ENCODE data around the gene HS3ST6. TPM values are rescaled to one million over a fixed set of nuclear protein-coding genes. Genes with fewer than 3 reads are reported as not detected.

Gene HS3ST6
- total RNA-seq, 3 donors from 2014 or later (not counting 1 experiment from before 2014, with no cell fraction given) = not detected

DNA sequence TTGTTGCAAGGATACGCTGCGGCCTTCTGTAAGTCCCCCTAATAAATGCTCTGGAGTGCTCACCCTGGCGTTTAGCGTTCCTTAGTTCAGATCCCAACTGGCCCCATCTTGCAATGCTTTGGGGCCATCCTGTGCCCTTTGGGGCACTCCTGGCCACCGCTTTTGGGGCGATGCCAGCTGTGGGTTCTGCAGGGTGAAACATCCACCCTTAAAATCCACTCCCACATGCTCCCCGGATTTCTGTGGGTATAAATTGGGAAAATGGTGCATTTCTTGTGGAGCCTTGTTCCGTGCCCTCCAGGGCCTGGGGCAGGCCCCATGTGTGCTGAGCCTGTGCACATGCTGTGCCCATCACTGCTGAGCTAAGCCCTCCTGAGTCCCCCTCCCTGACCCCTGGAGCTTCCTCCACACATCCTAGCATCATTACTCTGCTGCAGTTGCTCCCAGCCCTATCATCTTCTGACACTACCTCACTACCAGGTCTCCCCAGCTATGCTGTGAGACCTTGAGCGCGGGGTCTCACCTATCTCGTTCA, 18.8 kb upstream of the HS3ST6 start:
- TF ChIP-seq, protein P1, sequence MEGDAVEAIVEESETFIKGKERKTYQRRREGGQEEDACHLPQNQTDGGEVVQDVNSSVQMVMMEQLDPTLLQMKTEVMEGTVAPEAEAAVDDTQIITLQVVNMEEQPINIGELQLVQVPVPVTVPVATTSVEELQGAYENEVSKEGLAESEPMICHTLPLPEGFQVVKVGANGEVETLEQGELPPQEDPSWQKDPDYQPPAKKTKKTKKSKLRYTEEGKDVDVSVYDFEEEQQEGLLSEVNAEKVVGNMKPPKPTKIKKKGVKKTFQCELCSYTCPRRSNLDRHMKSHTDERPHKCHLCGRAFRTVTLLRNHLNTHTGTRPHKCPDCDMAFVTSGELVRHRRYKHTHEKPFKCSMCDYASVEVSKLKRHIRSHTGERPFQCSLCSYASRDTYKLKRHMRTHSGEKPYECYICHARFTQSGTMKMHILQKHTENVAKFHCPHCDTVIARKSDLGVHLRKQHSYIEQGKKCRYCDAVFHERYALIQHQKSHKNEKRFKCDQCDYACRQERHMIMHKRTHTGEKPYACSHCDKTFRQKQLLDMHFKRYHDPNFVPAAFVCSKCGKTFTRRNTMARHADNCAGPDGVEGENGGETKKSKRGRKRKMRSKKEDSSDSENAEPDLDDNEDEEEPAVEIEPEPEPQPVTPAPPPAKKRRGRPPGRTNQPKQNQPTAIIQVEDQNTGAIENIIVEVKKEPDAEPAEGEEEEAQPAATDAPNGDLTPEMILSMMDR (IDR thresholded peaks at IDR 0.05) = no peak
- ATAC-seq = no peak
- Mint-ChIP-seq H3K27ac (no peak overlapping the region), H3K9me3 (no peaks in the 10 kb centered on the region), H3K36me3 (no peaks in the 10 kb centered on the region), H3K4me3 (no peak overlapping the region), H3K4me1 (peaks cover 0 to 5% of the 10 kb centered on the region in 2 donors), H3K27me3 (ENCODE audit: low read depth in 2 of 2) (no peaks in the 10 kb centered on the region)
- Histone ChIP-seq H3K4me1 (ENCODE audit: control insufficient read depth, insufficient read depth, low read length) (peaks cover 19% of the 10 kb centered on the region), H3K27me3 (ENCODE audit: control insufficient read depth, insufficient read depth, low read length) (no peaks in the 10 kb centered on the region), H3K4me3 (ENCODE audit: low read length) (no peak overlapping the region), H3K9me3 (ENCODE audit: control insufficient read depth, insufficient read depth, low read length) (no peaks in the 10 kb centered on the region), H3K36me3 (ENCODE audit: control insufficient read depth, insufficient read depth, low read length) (peaks cover 15% of the 10 kb centered on the region), H3K27ac (ENCODE audit: low read length) (no peak overlapping the region)
- DNase-seq = no peak
- 96% methylated on average over 9 of the region's 11 CpGs for WGBS (ENCODE audit: insufficient coverage)
- intact Hi-C loops (cut with micrococcal nuclease) = no loop called here

DNA sequence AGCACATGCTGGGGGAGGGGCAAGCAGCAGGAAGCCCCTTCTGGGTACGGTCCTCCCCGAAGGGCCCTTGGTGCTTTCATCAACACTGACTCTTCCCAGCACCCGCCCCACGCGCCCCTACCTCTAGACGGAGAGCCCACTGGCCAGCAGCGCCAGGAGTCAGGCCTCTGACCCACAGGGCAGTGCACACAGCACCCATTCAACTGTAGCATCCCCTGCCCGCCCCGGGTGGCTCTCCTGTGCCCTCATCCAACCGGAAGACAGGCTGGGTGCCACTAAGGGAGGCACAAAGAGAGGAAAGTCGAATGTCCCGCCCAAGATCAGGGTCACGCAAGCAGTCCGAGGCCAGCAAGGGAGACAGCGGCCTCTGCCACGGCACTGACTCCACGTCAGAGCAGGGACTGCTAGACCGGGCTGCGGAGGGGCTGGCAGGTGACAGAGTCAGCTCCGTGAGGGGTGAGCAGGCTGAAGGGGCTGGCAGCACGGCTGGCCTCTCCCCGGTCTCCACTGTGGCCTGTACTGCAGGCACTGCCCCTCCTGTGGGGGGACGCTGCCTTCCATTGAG, 15.0 kb upstream of the HS3ST6 start:
- TF ChIP-seq, protein P1 (IDR thresholded peaks at IDR 0.05) = no peak
- Histone ChIP-seq H3K4me3 (ENCODE audit: low read length) (no peak overlapping the region), H3K36me3 (ENCODE audit: control insufficient read depth, insufficient read depth, low read length) (peaks cover 2% of the 10 kb centered on the region), H3K4me1 (ENCODE audit: control insufficient read depth, insufficient read depth, low read length) (peaks cover 17% of the 10 kb centered on the region), H3K27ac (ENCODE audit: low read length) (no peak overlapping the region), H3K27me3 (ENCODE audit: control insufficient read depth, insufficient read depth, low read length) (no peaks in the 10 kb centered on the region), H3K9me3 (ENCODE audit: control insufficient read depth, insufficient read depth, low read length) (no peaks in the 10 kb centered on the region)
- intact Hi-C loops (cut with micrococcal nuclease) = no loop called here
- WGBS (ENCODE audit: insufficient coverage) = 83% methylated on average over 23 of the region's 23 CpGs
- Mint-ChIP-seq H3K4me3 (no peak overlapping the region), H3K9me3 (no peaks in the 10 kb centered on the region), H3K4me1 (no peaks in the 10 kb centered on the region), H3K27me3 (ENCODE audit: low read depth in 2 of 2) (no peaks in the 10 kb centered on the region), H3K27ac (no peak overlapping the region), H3K36me3 (no peaks in the 10 kb centered on the region)
- ATAC-seq = no peak
- DNase-seq = no peak

DNA sequence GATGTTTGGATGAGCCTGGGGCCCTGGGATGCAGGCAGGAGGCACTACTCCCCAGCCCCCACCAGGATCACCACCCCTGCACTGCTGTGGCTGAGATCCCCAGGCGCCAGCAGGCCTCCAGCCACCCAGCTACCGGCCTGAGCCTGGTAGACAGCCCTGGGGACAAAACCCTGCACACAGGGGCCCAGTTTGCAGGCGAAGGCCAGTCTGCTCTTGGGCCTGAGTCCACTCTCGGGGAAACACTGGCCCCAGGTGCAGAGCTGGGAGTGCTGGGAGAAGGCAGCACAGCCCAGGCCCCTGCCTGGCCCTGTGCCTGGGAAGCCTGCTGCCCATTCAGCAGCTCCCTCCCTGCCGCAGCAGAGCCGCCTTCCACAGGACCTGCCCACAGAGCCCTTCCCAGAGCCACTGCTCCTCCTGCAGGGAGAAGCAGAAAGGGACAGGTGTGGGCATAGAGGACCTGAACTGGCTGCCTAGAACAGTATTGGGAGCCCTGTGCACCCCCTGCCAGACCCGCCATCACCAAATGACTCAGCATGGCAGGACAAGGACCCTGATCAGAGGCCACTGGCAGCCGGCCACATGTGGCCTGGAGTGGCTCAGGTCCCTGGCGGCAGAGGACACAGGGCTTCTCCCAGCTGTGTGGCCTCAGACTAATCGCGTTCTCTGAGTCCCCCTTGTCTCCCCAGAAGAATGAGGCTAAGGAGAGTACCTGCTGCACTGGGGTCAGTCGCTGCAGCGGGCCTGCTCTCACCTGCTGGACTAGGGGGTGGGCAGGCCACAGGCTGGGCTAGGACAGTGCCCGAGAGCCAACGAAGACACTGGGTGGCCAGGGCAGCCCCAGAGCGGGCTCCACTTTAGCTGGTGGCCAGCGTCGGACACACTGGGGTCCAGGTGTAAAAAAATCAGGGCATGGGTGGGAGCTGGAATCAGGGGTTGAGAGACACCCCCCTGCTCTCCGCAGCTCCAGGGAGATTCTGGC, 14.1 kb upstream of the HS3ST6 start:
- H3K4me1 Mint-ChIP-seq = no peaks in the 10 kb centered on the region
- intact Hi-C loops (cut with micrococcal nuclease) = no loop called here
- WGBS (ENCODE audit: insufficient coverage) = 90% methylated on average over 19 of the region's 19 CpGs
- no peaks in the 10 kb centered on the region for H3K36me3 Mint-ChIP-seq
- no peaks in the 10 kb centered on the region for H3K27me3 Mint-ChIP-seq (ENCODE audit: low read depth in 2 of 2)
- H3K4me1 ChIP-seq (ENCODE audit: control insufficient read depth, insufficient read depth, low read length) = peaks cover 11% of the 10 kb centered on the region
- DNase-seq = no peak
- H3K36me3 ChIP-seq (ENCODE audit: control insufficient read depth, insufficient read depth, low read length) = no peaks in the 10 kb centered on the region
- H3K27ac Mint-ChIP-seq = no peak overlapping the region
- TF ChIP-seq, protein P1 (IDR thresholded peaks at IDR 0.05) = no peak
- no peaks in the 10 kb centered on the region for H3K9me3 ChIP-seq (ENCODE audit: control insufficient read depth, insufficient read depth, low read length)
- H3K27ac ChIP-seq (ENCODE audit: low read length) = no peak overlapping the region
- ATAC-seq = no peak
- H3K9me3 Mint-ChIP-seq = no peaks in the 10 kb centered on the region
- H3K4me3 ChIP-seq (ENCODE audit: low read length) = no peak overlapping the region
- no peak overlapping the region for H3K4me3 Mint-ChIP-seq
- H3K27me3 ChIP-seq (ENCODE audit: control insufficient read depth, insufficient read depth, low read length) = no peaks in the 10 kb centered on the region

Measured in natural killer cell (primary cell).